GM10266 (cell line): ENCODE measurements around the gene TENM3.

Experiments
- DNase-seq: peaks from one replicate; pipeline ENCODE4 v3.0.0; 2012; ENCODE audit errors: extremely low spot score
- TF ChIP-seq, protein P1 (sequence below): IDR thresholded peaks from 2 replicates; pipeline ENCODE4 v1.5.1; 2012; ENCODE audit warnings: mild to moderate bottlenecking, low read depth; ENCODE audit not compliant: control insufficient read depth, insufficient read depth; ENCODE audit errors: missing control alignments

The TENM3 gene

DNA sequence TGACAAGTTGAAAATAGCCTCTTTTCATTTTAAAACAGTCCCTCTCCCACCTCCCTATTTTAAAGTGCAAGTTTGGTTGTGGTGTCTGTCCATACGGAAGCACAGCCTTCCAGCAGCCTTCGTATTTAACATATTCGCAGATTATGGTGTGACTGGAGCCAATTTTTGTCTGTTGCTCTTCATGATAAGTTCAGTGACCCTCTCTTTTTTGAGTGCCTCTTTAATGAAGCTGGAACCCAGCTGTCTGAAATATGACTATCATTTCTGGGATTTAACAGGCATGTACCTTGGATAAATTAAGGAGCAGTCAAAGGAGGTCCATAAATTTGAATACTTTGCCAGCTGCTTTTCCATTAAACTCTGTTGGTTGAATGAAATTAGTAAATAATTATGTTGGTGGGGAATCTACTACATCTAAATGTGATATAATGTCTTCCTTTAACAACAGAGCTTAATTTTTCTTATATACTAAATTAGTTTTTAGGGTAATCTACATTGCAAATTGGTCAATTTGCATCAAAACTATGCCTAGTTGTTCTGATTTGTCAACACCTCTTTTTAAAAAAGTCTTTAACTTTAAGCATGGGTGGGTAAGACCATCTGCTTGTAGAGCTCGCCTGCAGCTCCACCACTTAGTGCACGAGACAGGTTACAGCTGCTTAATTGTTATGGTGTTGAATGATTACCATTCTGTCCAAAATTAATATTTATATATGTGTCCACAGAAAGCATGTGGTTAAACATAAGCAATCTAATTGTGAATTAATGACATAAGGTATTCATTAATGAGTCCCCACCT, 457.4 kb downstream of the TENM3 start:
- TF ChIP-seq, protein P1, sequence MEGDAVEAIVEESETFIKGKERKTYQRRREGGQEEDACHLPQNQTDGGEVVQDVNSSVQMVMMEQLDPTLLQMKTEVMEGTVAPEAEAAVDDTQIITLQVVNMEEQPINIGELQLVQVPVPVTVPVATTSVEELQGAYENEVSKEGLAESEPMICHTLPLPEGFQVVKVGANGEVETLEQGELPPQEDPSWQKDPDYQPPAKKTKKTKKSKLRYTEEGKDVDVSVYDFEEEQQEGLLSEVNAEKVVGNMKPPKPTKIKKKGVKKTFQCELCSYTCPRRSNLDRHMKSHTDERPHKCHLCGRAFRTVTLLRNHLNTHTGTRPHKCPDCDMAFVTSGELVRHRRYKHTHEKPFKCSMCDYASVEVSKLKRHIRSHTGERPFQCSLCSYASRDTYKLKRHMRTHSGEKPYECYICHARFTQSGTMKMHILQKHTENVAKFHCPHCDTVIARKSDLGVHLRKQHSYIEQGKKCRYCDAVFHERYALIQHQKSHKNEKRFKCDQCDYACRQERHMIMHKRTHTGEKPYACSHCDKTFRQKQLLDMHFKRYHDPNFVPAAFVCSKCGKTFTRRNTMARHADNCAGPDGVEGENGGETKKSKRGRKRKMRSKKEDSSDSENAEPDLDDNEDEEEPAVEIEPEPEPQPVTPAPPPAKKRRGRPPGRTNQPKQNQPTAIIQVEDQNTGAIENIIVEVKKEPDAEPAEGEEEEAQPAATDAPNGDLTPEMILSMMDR: no peak
- no peak for DNase-seq

DNA sequence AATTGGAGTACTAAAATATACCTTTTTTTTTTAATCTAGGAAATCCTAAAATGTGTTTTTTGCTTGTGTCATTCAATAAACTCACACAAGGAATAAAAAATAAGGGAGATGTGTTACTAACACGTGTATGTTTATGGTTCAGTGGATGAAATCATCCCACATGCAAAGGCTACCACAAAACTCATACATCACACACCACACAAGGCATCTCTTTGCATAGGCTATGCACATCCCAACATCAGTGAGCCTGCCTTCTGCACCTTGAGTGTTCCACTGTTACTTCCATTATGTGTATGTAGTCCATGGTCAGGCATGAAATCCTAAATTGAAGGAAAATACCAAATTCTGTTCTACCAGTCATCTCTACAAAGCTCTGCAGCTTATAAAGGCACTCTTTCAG, 460.9 kb downstream of the TENM3 start:
- TF ChIP-seq, protein P1: no peak
- DNase-seq: no peak

DNA sequence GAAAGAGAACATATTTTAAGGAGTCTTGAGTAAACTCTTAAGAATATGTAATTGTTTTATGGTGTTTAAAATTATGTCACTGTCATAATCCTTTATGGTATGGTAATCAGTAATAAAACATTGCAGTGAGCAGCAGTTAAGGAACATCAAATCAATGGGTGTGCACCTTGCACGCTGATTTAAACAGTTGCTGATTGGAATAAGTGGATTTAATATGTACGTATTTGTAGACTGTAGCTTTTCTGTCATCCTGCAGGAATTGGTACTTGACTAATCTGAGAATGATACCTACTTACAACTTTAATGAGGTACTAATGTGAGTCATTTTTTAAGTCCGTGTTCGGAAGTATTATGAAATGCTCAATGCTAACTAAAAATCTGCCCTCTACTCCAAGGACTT, 461.7 kb downstream of the TENM3 start:
- DNase-seq: no peak
- TF ChIP-seq, protein P1: no peak

DNA sequence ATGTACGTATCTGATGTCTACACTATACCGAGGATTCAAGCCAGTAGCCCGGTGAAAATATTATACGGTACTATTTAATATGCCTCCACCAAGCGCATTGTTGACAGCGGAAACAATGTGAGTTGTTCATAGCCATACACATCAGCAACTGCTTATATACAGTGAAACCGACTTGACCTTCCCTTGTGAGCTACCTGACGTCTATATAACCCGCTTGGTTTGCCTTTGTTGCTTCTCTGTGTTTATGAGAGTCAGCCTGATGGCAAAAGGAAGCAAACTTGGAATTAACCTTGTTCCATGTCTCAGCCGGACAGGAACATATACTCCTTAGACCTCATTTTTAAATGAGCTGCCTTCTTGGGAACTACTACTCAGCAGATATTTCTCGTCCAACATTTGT, 462.2 kb downstream of the TENM3 start:
- TF ChIP-seq, protein P1: no peak
- no peak for DNase-seq

DNA sequence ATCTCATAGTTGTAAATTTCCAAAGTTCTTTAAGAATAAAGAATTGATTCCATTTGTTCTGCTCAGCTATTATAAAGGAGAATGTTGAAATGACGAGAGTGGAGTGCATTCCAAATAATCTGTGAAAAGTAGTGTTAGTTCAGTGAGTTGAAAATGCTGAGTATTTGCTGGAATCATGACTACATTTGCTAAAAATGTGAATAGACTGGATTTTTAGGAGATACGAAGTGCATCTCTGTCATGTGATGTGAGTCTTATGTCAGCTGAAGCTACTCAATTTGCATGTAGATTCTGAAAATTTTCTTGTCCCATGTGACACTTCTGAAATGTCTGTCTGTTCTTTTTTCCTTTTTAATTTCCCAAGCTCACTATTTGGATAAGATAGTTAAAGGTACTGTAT, 468.0 kb downstream of the TENM3 start:
- TF ChIP-seq, protein P1: no peak
- no peak for DNase-seq

DNA sequence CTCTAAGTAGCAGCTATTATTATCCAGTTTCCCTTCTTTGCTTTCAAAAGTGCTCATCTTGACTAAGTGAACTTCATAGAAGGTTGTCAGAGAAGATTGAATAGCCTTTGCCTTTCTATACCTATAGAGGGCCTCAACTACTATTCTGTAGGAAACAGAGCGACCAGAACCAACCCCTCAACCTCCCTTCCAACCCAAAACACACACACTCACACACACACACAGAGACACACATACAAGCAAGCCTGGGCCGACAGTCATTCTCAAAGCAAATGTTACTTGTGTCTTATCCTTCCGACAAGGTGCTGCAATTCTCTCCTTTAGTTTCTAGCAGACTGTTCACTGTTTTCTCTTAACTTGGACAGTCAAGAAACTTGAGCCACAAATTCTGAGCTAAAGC, 472.3 kb downstream of the TENM3 start:
- TF ChIP-seq, protein P1: no peak

DNA sequence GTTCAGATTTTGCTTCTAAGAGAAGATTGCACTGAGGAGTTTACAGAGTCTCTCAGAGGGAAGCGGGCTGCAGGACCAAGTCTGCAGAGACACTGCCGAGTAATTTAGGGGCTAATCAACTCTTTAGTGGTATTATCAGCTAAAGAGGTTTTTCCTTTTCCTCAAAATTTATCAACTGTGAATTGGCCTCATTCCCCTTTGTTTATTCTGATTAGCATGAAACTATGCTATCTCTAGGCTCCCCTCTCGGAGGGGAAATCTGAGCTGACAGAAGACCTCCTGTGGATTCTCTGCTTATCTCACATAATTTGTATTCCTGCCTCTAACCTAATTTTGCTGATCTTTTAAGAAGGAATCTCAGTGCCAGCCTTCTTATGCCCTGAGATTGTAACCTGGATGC, 473.0 kb downstream of the TENM3 start:
- TF ChIP-seq, protein P1: no peak
- DNase-seq: no peak

More for the DNA sequence above, 472.3 kb downstream of the TENM3 start:
- no peak for DNase-seq
